NCI-H2171 treated with DMSO at 0.1 percent for 48 hours (cell line): Measurements from ENCODE around the gene NHSL2.
"Not testable (repeated sequence)": the region's sequence is repeated elsewhere in the genome, so short reads cannot be mapped to it uniquely, and the experiment has no call there.

Experiments used
- DNase-seq: peaks from one replicate; lab custom pipeline; 2025; lab: John Stamatoyannopoulos, UW

Gene NHSL2

DNA sequence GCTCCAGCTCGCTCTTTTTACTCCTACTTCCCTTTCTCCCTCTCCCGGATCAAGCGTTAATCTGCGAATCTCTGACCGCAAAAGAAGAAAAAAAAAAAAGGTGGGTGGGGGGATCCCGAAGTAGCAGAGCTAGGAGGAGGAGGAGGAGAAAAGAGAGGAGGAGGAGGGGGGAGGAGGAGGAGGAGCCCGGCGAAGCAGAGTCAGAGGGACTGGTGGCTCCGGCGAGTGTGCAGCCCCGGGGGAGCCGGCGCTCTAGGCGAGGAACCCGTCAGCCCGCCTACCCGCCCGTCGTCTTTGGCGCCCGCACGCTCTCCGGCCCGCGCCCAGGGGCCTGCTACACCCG lies at the start of gene NHSL2:
Gene NHSL2 (plus strand): TSS at position 203 of the 343 bp plus-strand sequence.
- peak; percentile 57 for DNase-seq

DNA sequence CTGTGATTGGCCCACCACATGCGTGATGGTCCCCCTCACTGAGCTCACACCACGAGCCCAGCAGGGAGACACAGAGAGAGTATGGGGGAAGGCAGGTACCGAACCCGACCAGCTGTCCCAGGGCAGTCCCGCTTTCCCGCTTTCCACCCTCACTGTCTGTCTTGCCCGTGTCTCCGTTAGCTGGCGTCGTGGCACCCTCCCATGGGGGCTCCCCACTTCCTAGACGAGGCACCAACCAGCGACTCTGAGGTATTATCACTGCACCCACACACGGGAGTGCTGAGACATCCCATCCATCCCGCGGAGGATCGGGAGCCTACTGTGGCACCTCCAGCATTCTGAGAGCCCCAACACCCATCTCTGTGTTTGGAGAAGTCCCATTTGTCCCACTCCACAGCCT lies 43.0 kb upstream of the NHSL2 start:
- DNase-seq = no peak

DNA sequence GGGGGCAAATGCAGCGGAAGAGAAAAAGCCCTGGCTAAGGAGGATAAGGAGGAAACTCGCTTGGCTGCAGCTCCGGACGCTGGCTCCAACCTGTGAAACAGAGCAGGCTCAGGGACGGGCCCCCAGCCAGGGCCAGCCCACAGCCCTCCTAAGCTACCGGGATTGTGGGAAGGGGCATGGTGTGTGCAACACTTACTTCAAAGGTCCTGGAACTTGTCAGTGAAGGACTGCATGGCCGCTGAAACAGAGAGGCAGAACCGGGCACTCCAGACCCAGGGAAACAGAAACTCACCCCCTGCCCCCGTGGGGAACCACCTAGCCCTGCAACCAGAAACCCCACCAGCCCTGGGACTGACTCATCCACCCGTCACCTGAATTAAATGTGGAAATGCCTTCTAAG lies 41.1 kb upstream of the NHSL2 start:
- not testable (repeated sequence) for DNase-seq

DNA sequence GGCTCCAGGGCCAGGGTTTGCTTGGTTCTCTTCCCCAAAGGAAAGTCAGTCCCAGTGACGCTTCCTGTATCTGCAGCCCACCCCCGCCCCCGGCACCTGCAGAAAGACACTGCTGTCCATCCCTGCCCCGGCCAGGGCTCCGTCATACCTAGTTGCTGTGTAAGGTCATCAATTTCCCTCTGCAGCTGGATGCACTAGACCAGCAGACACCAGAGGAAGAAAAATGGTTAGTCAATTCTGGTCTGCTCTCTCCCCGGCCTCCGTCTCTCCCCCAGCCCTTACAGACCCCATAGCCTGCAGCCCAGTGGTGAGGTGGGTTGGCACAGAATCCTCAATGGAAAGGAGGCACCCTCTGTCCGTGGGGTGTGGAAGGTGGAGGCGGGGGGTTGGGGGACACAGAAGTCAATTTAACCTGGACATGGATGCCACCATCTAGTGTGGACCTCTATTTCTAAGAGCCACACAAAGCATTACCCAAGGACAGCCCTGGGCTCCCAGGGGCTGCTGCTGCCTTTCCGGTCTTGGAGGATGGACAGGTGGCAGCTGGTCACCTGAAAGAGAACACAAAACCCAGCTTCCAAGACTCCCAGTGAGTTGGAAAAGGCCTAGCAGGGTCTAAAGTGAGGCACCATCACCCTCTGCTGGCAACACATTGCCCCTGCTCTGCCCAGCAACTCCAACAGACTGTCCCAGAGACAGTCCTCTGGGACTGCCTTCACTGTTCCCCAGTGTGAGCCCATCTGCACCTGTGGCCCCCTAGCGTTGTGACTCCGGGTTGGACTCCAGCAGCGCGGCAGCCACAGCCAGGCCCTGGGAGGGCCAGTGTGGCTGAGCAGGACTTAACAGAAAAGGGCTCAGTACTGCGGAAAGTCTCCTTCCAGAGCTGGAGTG lies 40.2 kb upstream of the NHSL2 start:
- peak; percentile 18 for DNase-seq

DNA sequence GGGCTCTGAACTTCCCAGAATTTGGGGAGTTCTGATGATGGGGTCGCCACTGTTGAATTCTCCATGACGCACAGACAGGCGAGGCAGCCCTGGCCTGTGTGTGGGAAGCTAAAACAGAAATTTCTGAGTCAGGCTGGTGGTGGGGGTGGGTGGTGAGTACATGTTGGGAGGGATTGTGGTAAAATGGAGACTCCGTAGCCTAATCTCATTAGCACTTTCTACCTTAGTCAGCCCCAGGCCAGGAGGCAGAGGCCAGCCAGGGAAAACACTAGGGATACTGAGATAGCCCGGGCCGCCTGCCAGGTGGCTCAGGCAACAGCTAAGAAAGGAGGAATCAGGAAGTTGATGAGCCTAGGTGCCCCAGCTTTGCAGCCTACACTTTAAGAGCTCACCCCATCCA lies 39.3 kb upstream of the NHSL2 start:
- DNase-seq = no peak

DNA sequence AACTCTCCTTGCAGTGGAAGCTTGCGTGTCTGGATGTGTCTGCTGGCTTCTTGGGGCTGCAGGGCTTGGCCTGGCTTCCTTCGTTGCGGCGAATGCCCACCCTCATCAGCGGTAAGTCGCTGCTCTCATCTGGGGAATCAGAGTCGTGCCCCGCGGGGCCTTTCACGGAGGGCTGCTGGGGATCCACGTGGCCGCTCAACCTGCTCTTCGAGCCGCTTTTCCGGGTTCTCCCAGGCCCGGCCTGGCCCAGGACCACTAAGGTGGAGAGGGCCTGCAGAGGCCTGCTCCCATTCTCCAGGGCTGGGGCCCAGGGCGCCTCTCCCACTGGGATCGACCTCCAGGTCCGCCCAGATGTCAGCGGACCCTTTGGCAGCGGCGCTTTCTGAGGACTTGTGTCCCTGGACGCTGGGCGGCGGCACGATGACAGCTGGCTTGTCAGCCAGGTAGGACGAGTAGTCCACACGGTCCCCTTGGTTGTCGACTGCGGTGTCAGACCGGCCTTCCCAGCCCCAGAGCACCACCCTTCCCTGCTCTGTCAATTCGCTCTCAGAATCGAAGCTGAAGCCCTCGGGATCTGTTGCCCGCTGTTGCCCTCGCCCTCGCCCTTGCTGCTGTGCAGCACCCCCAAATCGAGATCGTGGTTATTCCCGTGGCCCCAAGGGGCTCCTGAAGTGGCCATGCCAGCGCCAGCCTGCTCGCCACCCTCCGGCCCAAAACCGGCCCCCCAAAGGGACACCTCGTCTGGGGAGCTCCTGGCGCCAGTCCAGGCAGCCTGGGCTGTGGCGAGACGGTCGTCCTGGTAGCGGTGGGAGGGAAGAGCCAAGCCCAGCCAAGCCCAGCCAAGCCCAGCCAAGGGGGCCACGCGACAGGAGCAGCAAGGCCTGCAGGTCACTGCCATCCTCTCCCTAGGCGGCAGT lies 37.8 kb upstream of the NHSL2 start:
- DNase-seq = no peak

DNA sequence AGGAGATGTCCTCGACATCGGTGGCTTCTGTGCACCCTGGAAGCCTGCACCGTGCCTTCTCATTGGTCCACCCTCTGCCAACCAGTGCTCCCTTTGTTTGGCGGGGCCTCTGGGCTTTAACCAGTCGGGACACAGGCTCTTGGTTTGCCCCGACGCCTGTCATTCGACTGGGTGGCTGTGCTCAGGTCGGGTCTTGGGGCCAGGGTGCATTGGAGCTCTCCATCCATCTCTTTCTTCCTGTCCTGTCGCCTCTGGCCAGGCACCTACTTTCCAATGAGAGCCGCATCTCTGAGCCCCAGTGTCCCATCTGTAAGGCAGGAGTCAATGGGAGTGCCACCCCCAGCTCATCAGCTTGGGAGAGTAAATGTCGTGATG lies 37.2 kb upstream of the NHSL2 start:
- no peak for DNase-seq

DNA sequence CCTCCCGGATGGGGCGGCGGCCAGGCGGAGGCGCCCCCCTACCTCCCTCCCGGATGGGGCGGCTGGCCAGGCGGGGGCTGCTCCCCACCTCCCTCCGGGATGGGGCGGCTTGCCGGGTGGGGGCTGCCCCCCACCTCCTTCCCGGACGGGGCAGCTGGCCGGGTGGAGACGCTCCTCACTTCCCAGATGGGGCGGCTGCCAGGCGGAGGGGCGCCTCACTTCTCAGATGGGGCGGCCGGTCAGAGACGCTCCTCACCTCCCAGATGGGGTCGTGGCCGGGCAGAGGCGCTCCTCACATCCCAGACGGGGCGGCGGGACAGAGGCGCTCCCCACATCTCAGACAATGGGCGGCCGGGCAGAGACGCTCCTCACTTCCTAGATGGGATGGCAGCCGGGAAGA lies 33.8 kb upstream of the NHSL2 start:
- DNase-seq = not testable (repeated sequence)

DNA sequence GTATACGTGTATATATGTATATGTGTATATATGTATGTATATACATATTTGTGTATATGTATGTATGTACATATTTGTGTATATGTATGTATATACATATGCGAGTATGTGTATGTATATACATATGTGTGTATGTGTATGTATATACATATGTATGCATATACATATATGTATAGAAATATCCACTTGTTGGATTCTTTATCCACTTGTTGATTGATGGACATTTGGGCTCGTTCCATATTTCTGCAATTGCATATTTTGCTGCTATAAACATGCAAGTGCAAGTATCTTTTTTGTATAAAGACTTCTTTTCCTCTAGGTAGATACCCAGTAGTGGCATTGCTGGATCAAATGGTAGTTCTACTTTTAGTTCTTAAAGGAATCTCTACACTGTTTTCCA lies 25.5 kb upstream of the NHSL2 start:
- DNase-seq = no peak

DNA sequence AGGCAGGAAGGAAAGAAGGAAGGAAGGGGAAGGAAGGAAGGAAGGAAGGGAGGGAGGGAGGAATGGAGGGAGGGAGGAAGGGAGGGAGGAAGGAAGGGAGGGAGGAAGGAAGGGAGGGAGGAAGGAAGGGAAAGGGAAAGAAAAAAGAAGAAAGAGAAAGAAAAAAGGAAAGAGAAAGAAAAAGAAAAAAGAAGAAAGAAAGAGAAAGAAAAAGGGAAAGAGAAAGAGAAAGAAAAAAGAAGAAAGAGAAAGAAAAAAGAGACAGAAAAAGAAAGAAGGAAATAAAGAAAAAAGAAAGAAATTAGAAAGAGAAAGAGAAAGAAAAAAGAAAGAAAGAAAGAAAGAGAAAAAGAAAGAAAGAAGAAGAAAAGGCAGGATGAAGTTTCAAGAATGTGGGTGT lies 15.0 kb upstream of the NHSL2 start:
- no peak for DNase-seq

DNA sequence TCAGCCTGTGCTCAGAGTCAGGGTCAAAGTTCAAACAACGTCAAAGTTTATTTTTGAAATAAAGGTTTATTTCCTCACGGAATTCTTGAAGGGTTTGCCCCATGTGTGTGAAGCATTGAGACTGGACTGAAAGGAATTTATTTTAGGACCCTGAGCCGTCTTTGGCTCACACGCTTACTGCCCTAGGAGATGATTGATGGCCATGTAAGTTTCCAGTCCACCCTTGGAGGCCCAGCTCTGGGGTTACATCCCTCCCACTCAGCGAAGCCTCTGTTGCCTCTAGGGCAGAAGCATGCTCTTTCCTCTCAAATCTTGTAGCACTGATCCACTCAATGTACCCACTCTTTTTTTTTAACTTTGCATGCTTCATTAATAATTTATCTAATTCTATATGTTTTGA lies 4.5 kb upstream of the NHSL2 start:
- no peak for DNase-seq

DNA sequence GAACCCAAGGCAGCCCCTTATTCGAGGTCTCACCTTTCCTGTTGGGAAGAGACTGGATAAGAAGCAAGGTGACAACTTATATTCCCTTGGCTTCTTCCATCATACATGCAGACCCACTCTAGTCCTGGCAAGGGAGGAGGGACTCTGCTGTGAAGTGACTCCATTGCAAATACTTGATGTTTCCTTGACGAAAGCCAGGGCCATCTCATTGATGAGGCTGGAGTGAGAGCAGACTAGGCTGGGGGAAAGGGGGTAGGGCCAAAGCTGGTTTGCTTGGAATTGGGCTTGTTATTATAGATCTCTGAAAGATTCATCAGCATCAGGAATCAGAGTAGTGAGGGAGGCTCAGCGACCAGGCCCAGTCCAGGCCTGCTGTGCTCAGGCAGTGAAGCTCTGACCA lies 2.3 kb upstream of the NHSL2 start:
- DNase-seq = no peak

DNA sequence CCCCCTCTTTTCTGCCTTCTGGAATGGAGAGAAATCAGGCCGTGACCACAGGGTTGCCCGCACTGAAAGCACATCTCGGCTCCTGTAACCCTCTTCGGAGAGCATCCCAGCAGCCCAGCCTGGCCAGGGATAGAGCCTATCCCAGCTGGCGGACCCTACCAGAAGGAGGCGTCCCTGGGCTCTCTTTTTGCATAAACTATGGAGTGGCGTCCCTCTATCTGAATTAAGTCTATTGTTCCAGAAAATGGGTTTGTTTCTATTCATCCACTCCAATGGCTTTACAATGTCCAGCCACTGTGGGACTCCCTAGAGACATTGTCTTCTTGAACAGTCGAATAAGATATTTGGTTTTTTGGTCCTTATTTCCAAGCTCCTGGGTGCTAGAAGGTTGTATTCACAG lies 689 bp upstream of the NHSL2 start:
- peak; percentile 11 for DNase-seq

DNA sequence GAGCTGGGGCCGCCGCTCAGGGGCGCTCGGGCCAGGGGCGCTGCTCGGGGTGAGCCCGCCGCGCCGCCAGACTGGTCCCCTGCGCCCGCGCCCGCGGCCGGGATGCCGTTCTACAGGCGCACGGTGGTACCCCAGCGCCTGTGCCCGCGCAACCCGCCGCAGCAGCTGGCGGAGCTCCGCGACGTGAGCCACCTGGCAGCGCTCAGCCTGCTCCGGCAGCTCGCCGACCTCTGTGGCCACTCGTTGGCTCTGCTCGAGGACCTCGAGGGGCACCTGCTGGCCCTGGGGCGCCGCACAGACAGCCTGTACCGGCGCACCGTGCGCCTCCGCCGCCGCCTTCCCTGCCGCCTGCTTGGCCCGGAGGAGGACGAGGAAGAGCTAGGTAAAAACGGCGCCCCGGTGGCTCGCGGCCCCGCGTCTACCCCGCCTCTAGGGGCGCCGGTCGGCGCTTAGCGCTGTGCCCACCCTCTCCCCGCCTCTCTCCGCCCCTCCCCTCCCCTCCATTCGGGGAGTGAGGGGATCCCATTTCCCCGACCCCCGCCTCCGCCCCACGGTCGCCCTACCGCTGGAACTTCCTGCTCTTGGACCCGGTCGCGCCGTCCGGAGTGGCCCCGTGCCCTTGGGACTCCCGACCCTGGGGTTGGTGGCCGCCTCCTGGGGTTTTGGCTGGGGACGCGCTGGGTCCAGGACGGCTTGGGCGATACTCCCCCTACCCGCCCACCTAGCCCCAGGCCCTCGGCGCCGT lies 513 bp downstream of the NHSL2 start:
- DNase-seq = peak; percentile 62

DNA sequence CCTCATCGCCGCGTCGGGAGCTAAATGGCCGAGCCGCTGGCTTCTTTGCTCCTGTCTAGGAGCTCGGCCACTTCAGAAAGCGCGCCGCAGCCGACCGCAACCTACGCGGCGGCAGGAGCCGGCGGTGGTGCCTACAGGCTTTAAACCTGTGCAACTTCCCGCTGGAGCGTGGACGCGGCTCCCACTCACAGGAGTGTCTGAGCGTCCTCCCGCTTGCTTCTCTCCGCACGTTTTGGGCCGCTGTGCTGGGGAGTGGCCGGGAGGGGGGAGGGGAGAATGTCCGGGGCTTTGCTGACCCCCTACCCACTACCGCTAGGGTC lies 1.0 kb downstream of the NHSL2 start:
- DNase-seq = no peak

DNA sequence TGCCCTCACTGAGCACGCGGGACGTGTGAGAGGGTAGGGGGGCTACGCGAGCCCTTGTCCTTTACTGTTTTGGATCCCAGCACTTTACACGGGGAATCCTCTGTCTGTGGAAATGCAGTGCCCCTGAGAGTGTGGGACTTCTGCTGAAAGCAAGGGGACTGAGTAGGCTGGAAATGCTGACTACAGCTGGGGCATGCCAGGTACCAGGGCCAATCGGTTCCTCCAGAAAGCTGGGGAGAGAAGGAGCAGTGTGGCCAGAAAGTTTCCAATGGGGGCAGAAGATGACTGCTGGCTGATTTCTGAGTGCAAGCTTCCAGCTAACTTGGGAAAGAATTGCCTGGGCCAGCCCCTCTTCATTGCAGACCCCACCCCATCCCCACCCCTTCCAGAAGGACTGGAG lies 1.5 kb downstream of the NHSL2 start:
- DNase-seq = no peak

DNA sequence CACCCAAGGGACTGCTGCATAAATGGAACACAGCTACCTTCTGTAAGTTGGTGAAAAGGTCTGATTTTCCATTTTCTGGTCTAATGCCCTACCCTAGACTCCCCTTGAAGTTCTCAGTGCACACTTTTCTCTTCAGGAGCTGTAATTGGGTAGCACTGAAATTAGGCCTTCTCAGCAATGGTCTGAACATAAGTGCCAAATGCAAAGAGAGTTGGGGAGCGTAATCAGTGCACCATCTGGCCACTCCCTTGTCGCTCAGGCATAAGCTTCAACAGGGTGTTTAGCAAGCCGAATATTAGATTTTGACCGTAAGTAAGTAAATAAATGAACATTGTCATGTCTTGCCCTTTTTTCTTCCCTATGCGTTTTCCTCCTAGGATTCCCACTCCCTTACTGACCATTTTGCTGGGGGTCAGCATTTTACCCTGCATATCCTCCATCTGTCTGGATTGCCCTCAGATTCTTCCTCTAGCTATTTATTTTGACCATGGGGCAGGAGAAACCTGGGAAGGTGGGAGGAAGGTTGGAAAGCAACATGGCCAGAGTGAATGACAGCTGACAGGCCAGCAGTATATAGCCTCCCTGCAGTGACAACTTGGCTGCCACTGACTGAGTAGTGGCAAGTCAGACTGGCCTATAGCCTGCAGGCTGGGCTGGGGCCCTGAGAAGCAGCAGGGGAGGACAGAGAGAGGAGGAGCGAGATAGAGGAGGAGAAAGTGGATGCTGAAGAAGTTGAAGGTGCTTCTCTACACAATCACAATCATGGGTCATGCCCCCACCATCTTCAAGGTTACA lies 2.7 kb downstream of the NHSL2 start:
- peak; percentile 2 for DNase-seq

DNA sequence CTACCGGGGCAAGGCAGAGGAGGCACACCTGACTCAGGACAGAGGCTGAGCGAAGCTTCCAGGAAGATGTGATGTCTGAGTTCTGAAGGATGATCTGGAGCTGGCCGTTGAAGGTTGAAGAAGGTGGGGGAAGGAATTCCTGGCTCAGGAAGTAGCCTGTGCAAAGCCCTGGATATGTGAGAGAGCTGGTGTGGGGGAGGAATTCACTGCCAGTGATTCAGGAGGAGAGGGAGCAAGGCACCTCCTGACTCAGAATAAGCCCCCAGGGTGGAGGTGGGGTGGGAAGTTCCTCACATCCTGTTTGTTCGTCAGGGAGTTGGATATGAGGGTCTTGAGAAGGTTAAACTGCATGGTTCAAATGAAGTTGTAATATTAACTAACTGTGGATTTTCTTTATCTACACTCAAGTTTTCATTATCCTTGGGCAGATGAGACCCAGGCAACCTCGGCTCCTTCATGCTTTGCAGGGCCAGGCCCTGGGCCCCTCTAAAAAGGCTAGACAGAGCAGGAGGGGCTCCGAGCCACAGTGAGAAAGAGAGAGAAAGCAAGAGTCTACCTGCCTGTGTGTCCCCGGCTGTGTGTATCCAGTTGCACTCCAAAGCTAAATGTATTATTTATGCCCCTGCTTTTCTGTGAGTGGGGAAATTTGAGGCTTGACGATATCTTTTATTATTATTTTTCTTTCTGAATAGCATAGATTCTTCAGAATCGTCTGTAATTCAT lies 7.1 kb downstream of the NHSL2 start:
- DNase-seq = no peak

DNA sequence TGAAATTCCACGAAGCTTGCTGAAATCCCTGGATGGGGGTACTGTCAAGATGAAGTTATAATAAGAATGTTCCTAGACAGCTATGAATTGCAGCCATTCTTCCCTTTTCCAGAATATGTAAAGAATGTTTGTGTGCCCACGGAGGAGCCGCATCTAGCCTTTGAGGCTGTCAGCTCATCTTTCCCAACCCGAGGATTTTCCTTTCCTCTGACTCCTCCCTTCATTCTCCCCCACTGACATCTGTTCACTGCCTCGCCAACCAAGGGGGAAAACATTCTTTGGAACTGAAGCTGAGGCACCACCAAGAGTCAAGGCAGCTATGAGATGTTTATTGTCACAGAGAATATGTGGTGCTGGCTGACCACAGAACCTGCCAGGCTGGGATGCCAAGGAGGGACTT lies 8.8 kb downstream of the NHSL2 start:
- DNase-seq = peak; percentile 30

DNA sequence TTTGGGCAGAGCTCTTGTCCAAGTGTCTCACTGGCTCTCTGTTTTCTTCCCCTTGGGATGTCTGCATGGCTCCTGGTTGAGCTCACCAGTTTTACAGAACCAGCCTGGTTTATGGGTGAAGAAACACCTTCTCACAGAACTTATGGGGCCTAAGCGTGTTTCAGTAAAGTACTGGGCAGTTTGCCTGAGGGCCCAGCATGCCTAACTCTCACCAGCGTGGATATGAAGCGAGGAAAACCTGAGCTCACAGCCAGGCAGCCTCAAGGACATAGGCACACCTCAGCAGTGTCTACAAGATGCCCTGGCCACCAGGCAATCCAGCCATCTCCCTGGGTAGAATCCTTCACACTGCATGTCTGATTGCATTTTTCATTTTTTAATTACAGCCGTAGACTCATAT lies 9.2 kb downstream of the NHSL2 start:
- no peak for DNase-seq

DNA sequence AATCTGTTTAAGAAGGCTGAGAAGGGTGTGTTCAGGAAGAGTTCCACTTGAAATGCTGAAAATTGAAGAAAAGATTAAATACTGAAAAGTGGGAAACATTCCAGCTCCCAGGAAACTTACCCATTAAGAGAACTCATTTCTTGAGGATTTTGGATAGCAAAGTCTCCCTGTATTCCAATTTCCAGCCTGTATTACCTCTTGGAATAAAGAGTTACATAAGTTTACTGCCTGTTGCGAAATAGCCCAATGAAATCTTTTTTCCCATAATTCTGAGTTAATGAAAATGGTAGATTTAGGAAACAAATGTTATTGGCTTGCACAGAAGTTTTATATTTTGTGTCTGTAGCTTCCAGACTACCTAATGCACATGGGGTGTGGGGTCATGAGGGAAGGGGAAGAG lies 12.0 kb downstream of the NHSL2 start:
- DNase-seq = no peak
